Activated CD4-positive, alpha-beta T cell treated with anti-CD3 and anti-CD28 coated beads for 48 hours (primary cell): ENCODE measurements around the gene ANP32A.

Experiments
- DNase-seq: peaks from one replicate; pipeline ENCODE4 v3.0.0-alpha.2; 2020

ANP32A gene

GRCh38 chr15:68797599-68798345 is 22.9 kb downstream of the ANP32A start:
- no peak for DNase-seq

DNA sequence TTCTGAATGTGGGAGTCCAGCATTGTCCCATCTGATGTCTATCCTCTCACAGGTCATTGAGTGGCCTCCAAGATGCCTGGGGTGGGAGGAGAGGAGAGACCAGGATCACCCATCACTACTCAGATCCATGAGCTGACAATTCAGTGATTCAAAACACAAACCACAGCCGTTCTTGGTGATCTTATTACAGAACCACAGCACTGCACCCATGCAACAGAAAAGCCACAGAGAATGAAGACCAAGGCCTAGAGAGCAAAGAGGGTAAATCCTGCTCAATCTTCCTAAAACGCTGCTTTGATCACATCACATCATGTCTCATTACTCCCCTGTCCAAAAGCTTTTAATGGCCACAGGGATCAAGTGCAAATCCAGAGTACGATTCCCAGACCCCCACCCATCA is 23.5 kb downstream of the ANP32A start:
- peak; percentile 47 for DNase-seq

- no peak for DNase-seq
Measured at GRCh38 chr15:68796576-68796975, 24.1 kb downstream of the ANP32A start.

- DNase-seq, result peak; percentile 82
Measured at GRCh38 chr15:68795298-68795848, 25.3 kb downstream of the ANP32A start.

GRCh38 chr15:68794863-68795262 is 25.8 kb downstream of the ANP32A start:
- DNase-seq, result no peak

DNA sequence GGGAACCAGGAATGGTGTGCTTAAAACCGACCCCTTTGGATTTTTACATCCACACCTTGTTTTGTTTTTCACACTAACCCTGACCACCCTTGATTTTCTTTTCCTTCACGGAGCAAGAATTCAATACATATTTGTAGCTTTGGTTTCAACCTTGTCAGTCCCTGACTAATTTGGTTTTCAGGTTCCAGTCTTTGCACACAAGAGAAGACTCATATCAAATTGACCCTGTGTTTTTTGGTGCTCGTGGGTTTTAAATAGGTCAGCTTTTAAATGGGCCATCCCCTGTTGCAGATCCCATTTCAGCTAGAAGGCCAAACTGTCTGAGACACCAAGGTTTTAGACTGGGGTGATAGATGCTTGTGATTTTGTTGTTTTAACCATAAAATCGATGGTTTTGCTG is 26.4 kb downstream of the ANP32A start:
- DNase-seq, result no peak

GRCh38 chr15:68793776-68794175 is 26.9 kb downstream of the ANP32A start:
- no peak for DNase-seq

DNA sequence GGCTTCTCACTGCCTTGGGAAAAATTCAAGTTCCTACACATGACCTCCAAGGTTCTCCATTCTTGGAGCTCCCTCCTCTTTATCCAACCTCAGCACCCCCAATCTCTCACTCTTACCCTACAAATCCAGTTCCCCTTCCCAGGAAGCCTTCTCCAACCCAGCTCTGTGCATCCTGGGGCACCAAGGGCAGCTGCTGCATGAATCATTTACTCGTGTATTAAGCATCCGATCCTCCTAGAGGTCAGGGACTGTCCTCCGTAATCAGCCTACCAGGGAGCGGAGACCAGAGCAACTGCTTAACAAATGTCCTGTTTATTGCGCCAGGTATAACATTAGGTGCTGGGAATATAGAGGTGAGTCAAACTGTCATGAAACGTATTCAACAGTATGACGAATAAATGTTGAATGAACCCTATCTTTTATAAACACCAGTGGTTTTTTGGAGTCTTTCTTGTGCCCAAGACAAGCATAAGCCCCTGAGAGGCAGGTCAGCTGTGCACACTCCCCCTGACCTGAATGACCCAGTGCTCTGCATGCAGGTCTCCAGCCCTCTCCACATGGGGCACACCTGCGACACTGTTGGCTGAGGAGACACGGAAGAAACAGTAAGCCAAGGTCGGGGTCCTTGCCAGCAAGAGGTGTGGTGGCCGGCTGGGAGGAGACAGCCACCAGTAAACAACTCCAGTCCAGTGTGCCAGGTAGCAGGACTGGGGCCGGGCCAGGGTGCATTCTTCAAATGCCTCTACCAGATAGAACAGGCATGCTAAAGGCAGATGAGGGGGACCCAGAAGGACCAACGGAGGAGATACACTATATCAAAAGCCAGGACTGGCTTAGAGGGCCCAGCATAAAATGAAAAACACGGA is 27.6 kb downstream of the ANP32A start:
- no peak for DNase-seq

DNA sequence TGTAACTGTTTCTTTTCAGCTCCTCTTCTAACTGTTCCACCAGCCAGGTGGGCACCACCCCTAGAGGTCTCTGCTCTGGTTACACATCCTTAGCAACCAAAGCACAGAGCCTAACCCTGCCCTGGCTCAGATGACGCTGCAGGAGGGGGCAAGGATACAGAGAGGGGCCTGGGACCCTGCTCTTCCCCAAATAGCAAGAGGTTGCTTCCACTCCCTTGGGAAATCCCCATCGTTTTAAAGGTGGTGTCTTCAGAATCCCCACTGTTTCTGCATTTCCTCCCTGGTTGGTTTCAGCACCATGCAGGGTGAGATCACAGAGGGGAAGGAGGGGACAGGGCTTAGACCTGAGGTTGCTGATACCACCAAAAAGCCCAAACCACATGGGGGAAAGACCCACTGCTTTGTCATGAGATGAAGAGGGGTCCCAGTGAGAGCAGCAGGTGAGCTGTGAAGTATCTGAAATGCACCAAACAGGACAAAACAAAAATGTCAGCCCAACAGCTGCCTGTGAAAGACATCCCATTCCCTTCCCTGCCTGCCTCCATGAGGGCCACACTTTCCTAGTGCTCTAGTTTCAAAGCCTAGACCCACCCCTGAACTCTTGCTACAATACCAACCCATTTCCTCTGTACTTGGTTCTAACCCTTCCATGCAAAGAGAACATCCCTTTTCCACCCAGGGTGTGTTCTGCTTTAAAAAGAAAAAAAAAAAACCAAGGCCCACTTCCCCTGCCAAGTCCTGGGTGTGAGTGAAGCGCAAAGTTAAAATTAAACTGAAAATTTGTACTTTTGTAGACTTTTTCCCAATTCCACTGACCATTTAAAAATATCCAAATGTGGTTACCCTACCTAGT is 29.0 kb downstream of the ANP32A start:
- peak; percentile 48 for DNase-seq

DNA sequence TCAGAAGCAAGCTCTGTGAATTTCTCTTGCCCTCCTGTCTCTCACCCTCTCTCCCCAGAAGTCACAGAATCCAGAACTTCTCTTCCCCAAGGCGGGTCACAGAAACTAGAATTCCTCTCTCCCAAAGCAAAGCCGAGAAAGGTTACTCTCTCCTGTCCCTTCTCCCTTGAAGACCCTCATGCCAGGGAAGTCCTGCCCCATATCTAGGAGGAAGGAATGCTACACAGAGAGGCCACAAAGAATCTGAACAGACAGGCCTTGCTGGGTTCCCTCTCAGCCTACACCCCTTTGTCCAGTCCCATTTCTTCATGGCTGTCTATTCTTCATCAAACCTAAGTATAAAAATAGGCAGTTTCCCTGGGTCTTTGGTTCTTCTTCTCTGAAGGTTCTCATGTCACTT is 29.8 kb downstream of the ANP32A start:
- no peak for DNase-seq

- no peak for DNase-seq
Measured at GRCh38 chr15:68790242-68790575, 30.5 kb downstream of the ANP32A start.

DNA sequence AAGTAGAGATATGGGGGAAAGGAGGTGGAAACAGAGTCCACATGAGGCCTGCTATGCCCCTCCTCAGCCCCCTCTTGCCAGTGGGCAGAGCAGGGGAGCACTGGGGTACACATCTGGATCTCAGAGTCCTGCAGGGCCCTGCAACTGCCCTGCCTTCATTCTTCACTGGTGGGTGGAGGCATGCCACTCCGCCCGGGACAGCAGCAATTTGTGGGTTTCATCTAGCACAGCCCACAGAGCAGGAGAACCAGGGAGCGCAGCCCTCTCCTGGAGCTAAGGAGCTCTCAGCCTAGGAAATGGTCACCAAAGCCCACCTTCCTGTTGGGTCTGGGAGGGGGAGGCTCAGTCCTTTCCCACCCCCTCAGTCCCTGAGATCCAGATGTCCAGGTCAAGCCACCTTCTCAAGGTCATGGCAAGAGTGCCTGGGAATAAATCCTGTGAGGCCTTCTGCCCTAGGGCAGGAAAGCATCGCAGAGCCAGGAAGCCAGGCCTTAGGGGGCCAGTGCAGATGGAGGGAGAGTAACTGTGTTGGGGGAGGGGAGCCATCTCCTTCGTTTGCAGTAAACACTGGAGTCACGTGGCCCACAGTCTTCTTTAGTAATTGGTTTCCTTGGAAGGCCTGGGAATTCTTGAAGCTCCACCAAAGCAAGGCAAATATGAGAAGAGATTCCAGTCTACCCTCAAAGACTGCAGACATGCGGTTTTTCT is 31.0 kb downstream of the ANP32A start:
- no peak for DNase-seq

DNA sequence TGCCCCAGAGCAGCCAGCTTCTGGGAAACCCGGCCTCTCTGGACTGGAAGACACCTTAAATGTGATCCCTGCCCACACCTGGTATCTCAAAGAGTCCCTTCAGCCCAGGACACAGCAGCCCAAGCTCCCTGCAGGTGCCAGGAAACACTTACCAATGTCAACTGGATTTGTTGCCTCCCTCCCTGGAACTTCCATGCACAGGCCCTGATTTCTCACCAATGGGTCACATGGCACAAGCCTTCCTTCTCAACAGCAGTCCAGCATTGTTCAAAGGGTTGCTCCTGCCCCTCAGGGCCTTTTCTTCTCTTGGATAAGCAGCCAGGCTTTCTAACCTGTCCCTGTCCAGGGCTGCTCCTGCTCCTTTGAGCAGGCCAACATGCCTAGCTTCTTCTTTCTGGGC is 31.6 kb downstream of the ANP32A start:
- DNase-seq, result no peak

- no peak for DNase-seq
Measured at GRCh38 chr15:68788264-68788624, 32.5 kb downstream of the ANP32A start.

DNA sequence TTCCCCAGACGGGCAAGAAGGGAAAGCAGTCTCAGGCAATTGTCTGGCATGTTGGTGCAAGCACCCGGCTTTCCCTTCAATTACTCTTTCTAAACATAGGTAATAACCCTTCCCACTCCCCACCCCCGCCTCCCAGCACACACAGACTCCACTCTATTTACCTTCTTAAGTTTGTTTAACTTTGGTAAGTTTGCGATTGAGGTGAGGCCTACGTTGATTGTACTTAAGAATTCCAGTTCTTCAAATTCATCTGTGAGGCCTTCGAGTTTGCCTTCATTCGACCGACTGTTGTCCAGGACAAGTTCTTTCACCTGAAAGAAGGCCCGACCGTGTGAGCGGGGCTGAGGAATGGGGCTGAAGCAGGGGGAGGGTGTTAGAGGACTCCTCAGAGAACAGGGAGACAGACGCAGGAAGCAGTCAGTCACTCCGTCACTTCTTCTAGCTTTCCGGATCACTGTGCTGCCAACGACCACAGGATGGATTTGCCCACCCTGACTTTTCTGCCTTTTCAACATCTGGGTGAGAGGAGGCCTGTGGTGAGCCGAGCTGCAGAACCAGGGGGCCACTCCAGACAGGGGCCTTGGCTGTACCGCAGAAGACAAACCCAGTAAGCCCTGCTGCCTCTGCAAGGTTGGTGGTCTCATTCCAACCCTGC is 33.0 kb downstream of the ANP32A start:
- no peak for DNase-seq

DNA sequence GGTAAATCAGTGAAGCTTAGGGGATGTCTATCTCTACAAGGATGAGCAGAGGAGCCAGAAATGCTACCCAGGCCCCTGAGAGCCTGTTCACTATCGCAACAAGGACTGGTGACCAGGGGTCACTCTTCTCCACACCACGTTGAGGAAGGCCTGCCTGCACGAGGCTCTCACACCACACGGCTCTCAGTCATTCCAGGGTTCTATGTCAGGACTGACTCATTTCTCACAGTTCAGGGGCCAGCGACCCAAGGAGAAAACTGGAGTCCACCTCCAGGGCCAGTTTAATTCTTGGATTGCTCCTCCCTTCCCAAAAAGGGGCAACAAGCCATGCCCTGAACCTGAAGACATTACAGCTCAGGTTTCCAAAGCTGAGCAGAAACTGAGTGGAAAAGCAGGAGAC is 33.9 kb downstream of the ANP32A start:
- DNase-seq, result no peak

DNA sequence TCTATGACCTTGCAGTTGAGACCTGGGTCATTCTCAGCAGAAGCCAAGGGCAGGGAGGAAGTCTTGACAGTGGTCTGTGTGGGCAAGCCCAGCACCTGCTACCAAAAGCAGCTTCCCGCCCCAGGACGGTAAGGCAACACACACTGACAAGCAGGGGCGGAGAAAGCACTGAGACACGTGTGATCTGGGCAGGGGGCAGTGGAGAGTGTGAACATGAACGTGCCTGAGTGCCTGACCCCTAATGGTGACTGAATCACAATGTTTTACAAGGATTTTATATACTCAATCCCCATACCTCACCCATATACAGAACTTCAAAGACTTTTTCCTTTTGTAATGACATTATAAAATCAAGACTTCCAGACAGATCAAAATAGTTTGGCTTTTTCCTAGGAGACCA is 35.2 kb downstream of the ANP32A start:
- no peak for DNase-seq

DNA sequence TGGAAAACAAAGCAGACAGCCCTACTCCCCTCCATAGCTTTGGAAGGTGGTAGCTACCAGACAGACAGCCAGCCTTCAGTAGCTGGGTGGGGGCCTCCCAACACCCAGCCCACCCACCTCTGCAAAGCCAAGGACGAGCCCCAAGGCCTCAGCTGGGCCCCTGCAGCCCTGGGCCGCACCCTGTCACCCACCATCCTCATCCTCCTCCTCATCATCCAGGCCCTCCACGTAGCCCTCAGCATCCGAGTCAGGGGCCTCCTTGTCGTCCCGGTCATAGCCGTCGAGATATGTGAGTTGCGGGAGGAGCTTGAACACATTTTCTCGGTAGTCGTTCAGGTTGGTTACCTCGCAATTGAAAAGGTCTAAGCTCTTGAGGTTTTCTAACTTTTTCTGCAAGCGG is 36.5 kb downstream of the ANP32A start:
- no peak for DNase-seq

- DNase-seq, result peak; percentile 72
Measured at GRCh38 chr15:68783226-68784058, 37.3 kb downstream of the ANP32A start.

GRCh38 chr15:68782589-68783161 is 38.0 kb downstream of the ANP32A start:
- no peak for DNase-seq
